NCI-H187 treated with DMSO at 0.1 percent for 48 hours (cell line): ENCODE data around the gene GRIK3.
"Not testable (repeated sequence)": the region's sequence is repeated elsewhere in the genome, so short reads cannot be mapped to it uniquely, and the experiment has no call there.

Source experiments
- DNase-seq: peaks from one replicate; lab custom pipeline; 2025; lab: John Stamatoyannopoulos, UW

Gene GRIK3

DNA sequence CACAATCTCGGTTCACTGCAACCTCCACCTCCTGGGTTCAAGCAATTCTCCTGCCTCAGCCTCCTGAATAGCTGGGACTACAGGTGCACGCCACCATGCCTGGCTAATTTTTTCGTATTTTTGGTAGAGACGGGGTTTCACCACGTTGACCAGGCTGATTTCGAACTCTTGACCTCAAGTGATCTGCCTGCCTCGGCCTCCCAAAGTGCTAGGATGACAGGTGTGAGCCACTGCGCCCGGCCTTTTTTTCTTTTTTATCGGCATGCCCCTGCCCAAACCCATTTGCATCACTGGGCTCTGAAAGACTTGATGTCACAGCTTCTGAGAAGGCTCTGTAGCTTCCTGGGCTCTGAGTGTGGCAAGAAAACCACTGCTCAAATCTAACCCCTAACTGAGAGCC, 125.0 kb downstream of the GRIK3 start:
- DNase-seq, result not testable (repeated sequence)

DNA sequence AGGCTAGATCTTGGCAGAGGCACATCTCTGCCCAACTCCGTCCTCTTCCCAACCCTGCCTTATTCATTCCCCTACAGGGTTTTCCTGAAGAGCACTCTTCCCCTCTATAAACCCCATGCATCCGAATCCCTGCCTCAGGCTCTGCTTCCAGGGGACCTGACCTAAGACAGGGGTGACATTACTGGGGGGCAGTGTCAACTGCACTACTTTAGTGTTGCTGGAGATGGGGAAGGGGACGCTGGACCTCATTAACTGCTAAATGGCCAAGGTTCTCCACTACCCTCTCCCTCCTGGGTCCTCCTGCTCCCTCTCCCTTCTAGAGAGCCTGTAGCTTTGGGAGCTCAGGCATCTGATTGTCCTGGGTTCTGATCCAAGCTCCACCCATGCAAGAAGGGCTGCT, 126.2 kb downstream of the GRIK3 start:
- DNase-seq, result no peak

DNA sequence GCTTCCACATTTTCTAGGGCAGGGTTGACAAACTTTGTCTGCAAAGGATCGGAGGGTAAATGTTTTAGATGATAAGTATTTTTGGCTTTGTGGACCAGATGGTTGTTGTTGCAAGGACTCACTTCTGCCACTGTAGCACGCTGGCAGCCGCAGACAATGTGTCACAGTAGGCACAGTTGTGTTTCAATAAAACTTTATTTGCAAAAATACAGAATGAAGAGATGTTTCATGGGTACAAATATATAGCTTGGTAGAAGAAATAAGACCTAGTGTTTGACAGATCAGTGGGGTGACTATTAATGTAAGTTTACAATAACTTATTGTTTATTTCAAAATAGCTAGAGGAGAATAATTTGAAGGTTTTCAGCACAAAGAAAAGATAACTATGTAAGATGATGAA, 127.8 kb downstream of the GRIK3 start:
- DNase-seq, result no peak

DNA sequence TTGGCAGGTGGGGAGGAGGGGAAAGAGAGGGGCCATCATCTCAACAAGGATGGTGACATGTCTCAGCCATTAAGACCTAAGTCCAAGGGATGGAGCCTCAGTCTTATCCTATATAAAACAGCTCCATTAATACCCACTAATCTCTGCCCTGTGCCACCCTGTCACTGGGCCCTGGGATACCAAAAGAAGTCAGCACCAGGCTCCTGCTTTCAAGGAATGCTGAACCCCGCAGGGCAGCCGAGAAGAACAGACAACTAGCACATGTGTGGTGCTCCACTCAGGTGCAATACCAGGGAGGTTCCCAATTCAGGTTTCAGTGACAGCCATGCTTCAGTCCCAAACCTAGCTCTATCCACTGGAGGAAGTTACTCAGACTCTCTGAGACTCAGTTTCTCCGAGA, 128.4 kb downstream of the GRIK3 start:
- DNase-seq, result no peak

DNA sequence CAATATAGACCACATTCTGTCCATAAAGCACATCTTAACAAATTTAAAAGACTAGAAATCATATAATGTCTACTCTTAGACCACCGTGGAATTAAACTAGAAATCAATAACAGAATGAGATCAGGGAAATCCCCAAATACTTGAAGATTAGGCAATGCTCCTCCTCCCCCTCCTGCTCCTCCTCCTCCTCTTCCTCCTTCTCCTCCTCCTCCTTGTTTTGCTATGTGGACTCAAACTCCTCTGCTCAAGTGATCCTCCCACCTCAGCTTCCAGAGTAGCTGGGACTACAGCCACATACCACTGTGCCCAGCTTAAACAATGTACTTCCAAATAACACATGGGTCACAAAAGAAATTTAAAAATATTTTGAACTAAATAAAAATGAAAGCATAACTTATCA, 134.2 kb downstream of the GRIK3 start:
- DNase-seq, result no peak

DNA sequence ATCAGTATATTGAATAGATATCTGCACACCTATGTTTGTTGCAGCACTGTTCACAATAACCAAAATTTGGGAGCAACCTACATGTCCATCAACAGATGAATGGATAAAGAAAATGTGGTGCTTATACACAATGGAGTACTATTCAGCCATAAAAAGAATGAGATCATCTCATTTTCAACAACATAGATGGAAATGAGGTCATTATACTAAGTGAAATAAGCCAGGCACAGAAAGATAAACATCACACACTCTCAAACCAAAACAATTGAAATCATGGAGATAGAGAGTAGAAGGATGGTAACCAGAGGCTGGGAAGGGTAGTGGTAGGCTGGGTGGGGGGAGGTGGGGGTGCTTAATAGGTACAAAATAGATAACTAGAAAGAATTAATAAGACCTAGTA, 136.5 kb downstream of the GRIK3 start:
- DNase-seq, result not testable (repeated sequence)

DNA sequence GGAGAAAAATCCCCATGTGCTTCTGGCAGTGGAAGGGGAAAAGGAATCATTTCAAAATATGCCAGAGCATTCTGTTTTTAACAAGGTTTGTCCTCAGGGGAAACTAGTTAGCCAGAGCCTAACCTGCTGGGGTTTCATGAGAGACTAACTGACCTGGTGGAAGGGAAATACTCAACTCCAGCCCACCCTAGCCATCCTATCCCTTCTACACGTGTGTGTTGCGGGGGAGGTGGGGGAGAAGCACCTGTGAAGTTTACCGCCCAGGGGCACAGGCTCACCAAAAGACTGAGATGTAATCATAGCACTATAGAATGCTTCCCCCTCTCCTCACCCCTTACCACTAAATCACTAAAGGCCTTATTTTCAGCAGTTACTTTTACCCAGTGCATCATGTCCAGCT, 139.5 kb downstream of the GRIK3 start:
- DNase-seq, result no peak

DNA sequence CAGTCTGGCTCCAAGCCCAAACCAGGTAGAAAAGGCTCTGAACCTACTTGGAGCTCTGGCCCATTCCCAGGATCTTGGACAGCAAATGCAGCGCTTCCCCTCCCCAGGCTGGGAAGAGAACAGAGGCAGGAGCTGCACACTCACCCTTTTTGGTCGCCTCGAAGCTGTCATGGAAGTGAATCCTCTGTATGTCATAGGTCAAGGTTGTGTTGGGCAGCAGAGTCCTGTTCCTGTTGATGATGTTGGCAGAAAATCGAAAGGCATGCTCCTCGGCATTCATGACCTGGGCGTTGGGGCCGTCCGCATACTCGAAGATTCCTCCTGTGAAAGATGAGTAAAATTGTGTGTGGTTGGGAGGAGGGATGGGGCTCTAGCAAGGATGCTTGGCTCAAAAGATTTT, 143.5 kb downstream of the GRIK3 start:
- no peak for DNase-seq

DNA sequence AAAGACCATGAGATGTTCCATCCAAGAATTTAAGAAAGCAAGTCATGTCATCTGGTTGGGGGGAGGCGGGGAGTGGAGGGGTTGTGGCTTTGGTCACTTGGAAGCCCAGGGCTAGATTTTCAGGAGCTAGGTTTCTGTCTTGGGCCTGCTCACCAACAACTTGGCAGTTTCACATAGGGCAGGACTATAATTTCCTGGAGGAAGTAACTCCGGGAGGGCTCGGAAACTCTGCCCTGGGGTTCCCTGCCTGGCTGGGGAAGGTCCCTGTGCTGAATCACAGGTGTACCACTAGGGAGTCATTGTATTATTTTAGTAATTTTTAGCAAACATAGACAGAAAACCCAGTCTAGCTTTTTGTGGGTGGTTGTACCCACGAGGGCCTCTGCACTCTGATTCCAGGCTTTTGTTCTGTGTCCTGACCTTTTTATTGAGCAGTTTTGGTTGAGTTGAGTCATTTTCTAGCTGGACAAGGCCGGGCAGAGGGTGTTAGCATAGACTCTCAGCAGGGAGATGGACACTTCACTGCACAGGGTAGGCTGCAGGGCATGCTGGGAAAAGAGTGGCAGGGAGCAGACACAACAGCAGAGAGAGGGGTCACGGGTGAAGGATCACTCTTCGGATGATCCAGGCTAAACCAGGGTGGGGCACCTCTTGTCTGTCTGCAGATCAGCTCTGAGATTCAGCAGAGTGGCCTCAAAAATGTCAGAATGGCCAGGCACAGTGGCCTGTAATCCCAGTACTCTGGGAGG, 144.7 kb downstream of the GRIK3 start:
- no peak for DNase-seq

DNA sequence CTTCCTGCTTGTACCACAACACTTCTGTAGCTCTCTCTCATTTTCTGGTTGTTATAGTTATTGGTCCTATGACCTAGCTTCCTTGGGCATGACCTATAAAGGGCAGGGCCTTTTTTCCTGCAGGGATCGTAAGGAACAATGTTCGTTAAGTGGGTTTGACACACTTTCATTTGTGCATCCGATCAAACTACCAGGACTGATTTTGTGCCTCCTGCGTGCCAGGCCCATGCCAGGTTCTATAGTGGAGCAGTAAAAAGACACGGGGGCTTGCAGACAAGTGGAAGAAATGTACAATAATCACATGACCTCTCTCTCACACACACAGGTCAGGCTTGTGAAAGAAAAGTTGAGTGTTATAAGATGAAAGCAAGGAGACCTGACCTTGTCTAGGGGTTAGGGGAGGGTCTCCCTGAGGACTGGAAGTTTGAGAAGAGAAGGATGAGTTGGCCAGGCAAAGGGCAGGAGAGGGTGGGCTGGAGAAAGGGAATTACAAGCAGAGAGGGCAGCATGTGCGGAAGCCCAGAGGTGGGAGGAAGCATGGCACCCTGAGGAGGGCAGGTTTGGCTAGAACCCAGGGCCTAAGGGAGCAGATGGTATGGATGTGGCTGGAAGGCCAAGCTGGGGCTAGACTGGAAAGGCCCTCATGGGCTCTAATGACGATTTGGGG, 145.4 kb downstream of the GRIK3 start:
- no peak for DNase-seq

DNA sequence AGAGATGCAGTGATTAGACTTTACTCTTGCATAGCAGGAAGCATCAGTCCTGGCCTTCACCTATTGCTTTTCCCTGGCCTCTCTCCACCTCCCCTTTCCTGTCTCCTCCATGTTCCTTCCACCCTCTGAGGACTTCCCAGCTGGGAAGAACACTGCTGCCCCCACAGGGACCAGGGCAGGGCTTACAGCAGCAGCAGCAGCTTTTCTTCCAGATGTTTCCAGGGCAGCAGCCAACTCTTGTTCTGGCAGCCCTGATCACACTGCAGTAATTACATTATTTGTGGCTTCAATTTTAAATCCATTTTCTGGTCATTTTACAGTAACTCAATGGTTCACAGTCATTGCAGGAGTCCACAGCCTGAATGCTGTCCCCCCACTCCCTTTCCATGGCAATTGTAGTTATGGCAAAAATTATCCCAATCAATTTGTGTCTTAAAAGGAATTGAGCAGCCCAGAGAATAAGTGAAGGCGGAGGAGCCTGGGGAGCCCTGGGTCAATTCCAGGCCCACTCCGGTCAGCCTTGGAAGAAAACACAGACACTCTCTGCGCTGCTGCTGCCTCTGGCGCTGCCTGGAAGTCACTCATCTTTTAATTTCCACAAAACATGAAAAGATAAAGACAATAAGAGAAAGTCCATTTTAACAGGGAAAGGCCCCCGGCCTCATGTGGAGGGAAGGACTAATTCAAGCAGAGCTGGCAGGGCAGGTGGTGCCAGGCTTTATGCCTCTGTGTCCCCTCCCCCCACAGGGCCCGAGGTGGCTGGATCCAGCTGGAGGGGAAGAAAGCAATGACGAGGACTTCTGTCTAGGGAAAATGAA, 148.6 kb downstream of the GRIK3 start:
- no peak for DNase-seq

DNA sequence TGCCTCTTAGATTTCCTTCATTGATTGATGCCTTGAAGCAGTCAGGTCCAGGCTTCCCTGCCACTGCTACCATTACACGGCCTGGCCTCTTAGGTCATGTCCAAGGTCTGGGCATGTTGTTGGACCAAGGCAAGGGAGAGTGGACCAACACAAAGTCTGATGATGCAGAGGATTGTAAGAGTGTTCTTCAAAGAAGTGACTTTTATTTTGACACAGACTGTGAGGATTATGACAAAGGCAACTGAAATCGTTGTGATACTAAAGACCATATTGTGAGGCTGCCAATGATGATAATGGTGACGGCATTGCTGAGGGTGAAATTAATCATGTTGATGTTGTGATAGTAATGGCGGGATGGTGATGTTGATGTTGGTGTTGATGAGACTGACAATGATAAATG, 149.5 kb downstream of the GRIK3 start:
- no peak for DNase-seq

DNA sequence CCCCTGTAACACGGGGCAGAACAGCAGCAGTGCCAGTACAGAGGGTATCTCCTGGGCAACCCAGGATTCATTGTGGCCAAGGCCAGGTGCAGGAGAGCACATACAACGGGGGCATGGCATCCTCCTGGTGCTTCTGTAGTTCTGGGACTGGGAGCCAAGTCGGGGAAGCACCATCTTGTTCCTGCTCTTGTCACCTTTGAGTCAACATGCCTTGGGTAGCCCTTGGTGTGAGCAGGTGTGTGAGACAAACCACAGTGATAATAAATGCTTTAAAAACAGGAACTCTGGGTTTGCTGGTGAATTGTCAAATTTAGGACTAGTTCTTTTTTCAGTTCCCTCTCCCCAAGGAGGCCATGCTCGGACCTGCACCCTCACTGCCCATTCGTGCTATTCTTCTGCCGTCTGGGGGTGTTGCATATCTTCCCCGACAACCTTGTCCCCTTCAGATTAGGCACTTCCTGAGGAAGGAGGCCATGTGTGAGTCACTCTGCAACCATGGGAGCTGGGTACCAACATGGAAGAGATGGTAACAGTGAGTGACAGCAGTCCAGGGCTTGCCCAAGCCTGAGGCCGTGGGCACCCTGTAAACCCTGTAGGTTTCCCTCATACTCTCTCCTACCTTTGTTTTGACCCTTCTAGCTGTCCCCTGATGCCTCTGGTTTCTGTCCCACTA, 150.2 kb downstream of the GRIK3 start:
- no peak for DNase-seq

DNA sequence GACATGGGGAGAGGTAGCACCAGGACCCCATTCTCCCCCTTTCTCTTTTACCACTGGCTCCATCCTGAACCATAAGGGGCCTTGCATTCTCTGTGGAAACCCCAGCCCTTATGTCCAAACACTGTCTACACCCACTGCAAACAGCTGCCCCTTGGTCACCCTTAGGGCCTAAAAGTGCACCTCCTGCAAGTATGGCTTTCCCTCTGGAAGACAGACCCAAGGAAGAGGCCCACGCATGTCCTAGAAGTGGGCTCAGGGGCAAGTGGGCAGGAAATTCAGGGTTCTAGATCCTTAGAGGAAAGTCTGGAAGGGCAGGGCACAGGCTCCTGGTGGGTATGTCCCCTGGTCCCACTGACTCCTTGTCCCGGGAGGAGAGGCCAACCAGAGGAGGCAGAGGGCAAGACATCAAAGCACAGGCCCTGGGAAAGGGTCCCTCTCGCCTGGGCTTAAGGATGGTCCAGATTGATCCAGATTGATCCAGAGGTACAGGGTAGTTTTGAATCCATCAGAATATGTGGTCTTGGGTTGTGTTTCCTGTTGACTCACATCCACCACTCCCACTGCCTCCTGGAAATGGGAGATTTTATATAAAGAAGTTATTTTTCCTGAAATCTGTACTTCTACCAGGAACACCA, 150.9 kb downstream of the GRIK3 start:
- no peak for DNase-seq

DNA sequence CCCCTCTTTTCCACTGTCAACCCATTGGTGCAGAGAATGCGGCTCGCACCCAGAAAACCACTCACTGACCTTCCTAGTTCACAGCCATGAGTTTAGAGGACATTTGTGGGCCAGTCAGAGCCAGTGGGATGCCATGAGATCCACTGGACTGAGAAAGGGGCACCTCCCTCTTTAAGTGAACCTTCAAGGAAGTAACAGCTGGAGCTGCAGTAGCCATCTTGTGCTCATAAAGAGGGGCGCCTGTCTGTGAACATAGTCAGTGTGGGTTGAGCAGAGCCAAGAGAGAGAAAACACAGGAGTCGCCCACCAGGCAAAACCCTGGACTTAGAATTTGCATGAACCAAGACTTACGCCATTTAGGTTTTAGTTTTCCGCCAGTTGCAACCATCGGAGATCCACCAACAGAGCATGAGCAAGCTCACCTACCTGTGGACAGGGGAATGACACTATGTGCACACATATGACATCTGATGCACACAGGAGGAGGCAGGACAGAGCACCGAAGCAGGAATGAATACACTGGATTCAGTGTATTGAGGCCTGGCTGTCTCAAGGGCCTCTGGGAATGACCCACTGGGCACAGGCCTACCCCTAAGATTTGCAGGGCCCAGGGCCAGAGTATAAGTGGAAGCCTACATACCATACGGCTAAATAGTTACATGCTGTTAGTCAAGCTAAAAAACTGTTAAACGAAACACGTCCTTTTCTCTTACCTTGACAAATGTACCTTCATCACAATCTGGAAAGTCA, 151.6 kb downstream of the GRIK3 start:
- no peak for DNase-seq

DNA sequence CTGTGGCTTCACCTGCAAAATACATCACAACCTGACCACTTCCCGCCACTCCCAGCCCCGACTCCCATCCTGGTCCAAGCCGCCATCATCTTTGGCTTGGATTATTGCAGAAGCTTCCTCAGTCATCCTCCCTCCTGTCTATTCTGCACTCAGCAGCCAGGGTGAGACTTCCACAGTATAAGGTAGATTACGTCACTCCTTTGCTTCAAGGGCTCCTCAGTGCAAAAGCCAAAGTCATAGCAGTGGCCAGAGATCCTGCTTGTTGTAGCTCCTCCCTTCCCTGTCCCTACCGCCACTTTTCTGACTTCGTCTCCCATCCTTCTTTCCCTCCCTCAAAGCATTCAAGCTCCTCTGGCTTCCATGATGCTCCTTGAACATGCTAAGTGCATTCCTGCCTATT, 152.8 kb downstream of the GRIK3 start:
- DNase-seq, result no peak

DNA sequence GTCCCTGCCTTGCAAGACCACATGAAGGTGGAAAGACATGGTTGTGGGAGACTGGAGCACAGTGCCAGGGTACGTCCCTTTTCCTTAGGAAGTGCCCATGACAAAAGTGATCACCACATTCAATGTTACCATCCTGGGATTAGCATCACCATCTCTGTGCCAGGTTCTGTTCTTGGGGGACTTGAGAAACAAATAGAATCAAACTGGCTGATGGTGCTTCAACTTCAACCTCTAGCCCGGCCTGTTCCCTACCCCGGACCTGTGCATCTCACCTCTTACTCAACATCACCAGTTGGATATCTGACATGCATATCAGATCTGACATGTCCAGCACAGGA, 153.3 kb downstream of the GRIK3 start:
- no peak for DNase-seq

DNA sequence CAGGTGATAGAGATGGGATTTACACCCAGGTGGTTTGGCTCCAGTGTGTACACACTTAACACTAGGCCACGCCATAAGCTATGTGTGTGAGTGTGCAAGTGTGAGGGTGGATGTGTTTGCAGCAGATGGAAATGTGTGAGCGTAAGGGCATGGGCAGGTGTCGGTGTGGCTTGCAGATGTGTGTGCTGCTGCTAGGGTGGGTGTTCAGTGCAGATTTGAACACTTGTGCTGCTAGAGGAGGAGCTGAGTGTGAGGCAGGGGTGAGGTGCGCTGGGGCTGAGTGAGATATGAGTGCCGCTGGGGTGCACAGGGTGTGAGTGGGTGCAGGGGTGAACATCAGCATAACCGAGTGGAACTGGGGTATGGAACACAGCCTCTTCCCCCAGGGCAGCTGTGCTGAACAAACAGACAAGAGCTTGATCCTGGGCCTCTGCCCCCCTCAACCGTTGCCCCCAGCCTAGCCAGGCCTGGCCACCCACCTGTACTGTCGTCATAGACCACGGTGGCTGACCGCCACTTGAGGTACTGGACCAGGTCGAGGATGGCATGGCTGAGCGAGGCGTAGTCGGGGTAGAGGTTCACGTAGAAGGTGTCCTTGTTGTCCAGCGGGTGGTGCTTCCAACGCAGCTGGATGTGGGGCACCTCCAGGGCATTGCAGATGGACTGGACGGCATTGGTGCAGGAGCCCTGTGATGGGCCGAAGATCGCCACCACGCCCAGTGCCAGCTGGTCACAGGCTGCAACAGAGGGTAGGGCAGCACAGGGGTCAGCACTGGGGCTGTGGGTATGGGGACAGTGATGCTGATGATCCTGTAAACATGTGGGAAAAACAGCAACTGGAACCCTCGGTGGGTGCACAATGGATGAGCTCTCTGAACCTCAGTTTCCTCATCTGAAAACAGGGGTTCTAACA, 153.9 kb downstream of the GRIK3 start:
- DNase-seq, result no peak

DNA sequence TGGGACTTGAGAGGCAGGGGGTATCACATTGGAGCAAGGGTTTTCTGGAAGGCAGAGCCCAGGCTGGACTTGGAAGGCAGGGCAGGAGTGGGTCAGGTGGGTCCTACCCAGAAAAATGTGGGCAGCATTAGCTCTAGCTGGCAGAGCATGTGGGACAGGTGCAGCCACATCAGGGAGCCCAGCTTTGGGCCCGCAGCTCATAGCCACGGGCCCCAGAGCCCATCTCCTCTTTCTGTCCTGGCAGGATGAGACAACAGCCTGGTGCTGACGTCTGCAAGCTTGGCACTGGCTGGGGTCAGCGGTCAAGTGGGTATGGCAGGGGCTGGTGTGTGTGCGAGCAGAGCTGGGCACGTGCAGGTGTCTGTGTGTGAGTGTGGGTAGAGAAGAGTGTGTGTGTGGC, 154.7 kb downstream of the GRIK3 start:
- DNase-seq, result no peak

DNA sequence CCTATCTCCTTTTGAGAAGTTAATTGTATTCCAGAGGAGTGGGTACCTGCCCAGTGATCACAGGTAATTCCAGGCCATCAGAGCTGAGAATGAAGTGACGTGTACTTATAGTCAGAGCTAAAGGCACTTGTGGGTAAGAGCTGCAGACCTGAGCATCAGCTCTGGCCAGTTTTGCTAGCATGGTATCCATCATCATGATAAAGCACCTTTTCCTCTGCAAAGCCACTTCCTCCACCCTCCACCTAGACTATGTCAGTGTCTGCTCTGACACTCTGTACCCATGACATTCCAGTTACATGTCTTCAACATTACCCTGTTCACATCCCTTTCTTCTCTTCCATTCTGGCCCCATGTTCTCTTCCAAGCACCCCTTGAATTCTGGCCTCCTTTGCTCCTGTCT, 157.3 kb downstream of the GRIK3 start:
- DNase-seq, result no peak
